ENCODE data around the gene NKAIN2. TPM values are rescaled to one million over a fixed set of nuclear protein-coding genes. Genes with fewer than 3 reads are reported as not detected.

NKAIN2 gene
- total and polyA plus RNA-seq, 9 of the 15 experiments (the other 6 are each of a cell fraction or from before 2014, with no cell fraction given) = not detected

GRCh38 chr6:124052120-124052519, 248.5 kb downstream of the NKAIN2 start:
- WGBS (ENCODE audit: insufficient coverage, low coverage, missing lambda C conversion rate) = 1% methylated on average over 5 of the region's 5 CpGs
- intact Hi-C loops (cut with micrococcal nuclease) = no loop called here
- H3K36me3 ChIP-seq (ENCODE audit: control insufficient read depth, insufficient read depth, low read length) = no peaks in the 10 kb centered on the region
- TF ChIP-seq SETDB1 (IDR thresholded peaks at IDR 0.05; ENCODE audit: low read length) (no peak), ZNF282 (CRISPR knock-in tag; IDR thresholded peaks at IDR 0.05) (no peak), MEF2A (IDR thresholded peaks at IDR 0.05; ENCODE audit: control insufficient read depth, low read depth, low read length) (no peak), ZZZ3 (IDR thresholded peaks at IDR 0.05) (no peak), SIN3B (IDR thresholded peaks at IDR 0.05; ENCODE audit: low read depth) (no peak), POLR2G (IDR thresholded peaks at IDR 0.05; ENCODE audit: low read depth, low read length) (no peak), ZBTB8A (IDR thresholded peaks at IDR 0.05; ENCODE audit: partially characterized antibody) (no peak)
- ChIA-PET CTCF (ENCODE audit: low intra/inter-chr PET ratio) (no interaction called here), POLR2A (no interaction called here)
- no peaks in the 10 kb centered on the region for H4K20me1 ChIP-seq (replicated peaks; ENCODE audit: control insufficient read depth, insufficient read depth, low read length)
- FAIRE-seq (no peak), DNase-seq (ENCODE audit: extremely low read depth in 1 of 4, low spot score in 3 of 4) (no peak), ATAC-seq (no peak)
- H3K79me2 ChIP-seq (ENCODE audit: control insufficient read depth, insufficient read depth, low read length) = no peaks in the 10 kb centered on the region
- H2AFZ ChIP-seq (ENCODE audit: low read depth, low read length) = no peak overlapping the region
- H3K9me1 ChIP-seq (ENCODE audit: control insufficient read depth, insufficient read depth, low read length) = no peaks in the 10 kb centered on the region
- in situ Hi-C loops (cut with MboI) = no loop called here
- H3K27me3 ChIP-seq (ENCODE audit: control insufficient read depth in 2 of 2, insufficient read depth in 2 of 2, low read length in 2 of 2) = no peaks in the 10 kb centered on the region
- H3K9ac ChIP-seq (ENCODE audit: insufficient read depth in 1 of 2, low read depth in 2 of 2, low read length in 2 of 2) = no peak overlapping the region
- no TSS peak for BruUV-seq (replicated peaks)
- H3K4me3 ChIP-seq = no peak overlapping the region
- H3K4me1 ChIP-seq (replicated peaks in 1 of 2; ENCODE audit: control insufficient read depth in 2 of 2, insufficient read depth in 2 of 2, low read length in 2 of 2) = no peaks in the 10 kb centered on the region
- H3K27ac ChIP-seq (ENCODE audit: extremely low read depth, low read depth, low read length) = no peak overlapping the region
- no peak overlapping the region for H3K4me2 ChIP-seq (ENCODE audit: insufficient read depth, low read length)
- peaks cover 2% of the 10 kb centered on the region; the same call in 1 of the 2 replicates for H3K9me3 ChIP-seq (replicated peaks; ENCODE audit: control insufficient read depth, insufficient read depth, low read depth, low read length)

- no peak overlapping the region for H3K4me3 ChIP-seq
- BruUV-seq (replicated peaks) = no TSS peak
- H3K27ac ChIP-seq (ENCODE audit: extremely low read depth, low read depth, low read length) = no peak overlapping the region
- H3K36me3 ChIP-seq (ENCODE audit: control insufficient read depth, insufficient read depth, low read length) = no peaks in the 10 kb centered on the region
- 0% methylated on average over 2 of the region's 2 CpGs for WGBS (ENCODE audit: insufficient coverage, low coverage, missing lambda C conversion rate)
- intact Hi-C loops (cut with micrococcal nuclease) (no loop called here), in situ Hi-C loops (cut with MboI) (no loop called here)
- H3K79me2 ChIP-seq (ENCODE audit: control insufficient read depth, insufficient read depth, low read length) = no peaks in the 10 kb centered on the region
- H3K9me1 ChIP-seq (ENCODE audit: control insufficient read depth, insufficient read depth, low read length) = no peaks in the 10 kb centered on the region
- H3K9ac ChIP-seq (ENCODE audit: insufficient read depth in 1 of 2, low read depth in 2 of 2, low read length in 2 of 2) = no peak overlapping the region
- no peak for DNase-seq (ENCODE audit: extremely low read depth in 1 of 4, low spot score in 3 of 4)
- ATAC-seq = no peak
- no peaks in the 10 kb centered on the region for H3K4me1 ChIP-seq (replicated peaks in 1 of 2; ENCODE audit: control insufficient read depth in 2 of 2, insufficient read depth in 2 of 2, low read length in 2 of 2)
- no peaks in the 10 kb centered on the region for H3K27me3 ChIP-seq (ENCODE audit: control insufficient read depth in 2 of 2, insufficient read depth in 2 of 2, low read length in 2 of 2)
- ChIA-PET POLR2A (no interaction called here), CTCF (ENCODE audit: low intra/inter-chr PET ratio) (no interaction called here)
- no peak overlapping the region for H2AFZ ChIP-seq (ENCODE audit: low read depth, low read length)
- peaks cover 2% of the 10 kb centered on the region; the same call in 1 of the 2 replicates for H3K9me3 ChIP-seq (replicated peaks; ENCODE audit: control insufficient read depth, insufficient read depth, low read depth, low read length)
- no peak overlapping the region for H3K4me2 ChIP-seq (ENCODE audit: insufficient read depth, low read length)
- no peaks in the 10 kb centered on the region for H4K20me1 ChIP-seq (replicated peaks; ENCODE audit: control insufficient read depth, insufficient read depth, low read length)
- no peak for FAIRE-seq
- TF ChIP-seq TRIM24 (IDR thresholded peaks at IDR 0.05) = no peak
- TF ChIP-seq ZNF384 (IDR thresholded peaks at IDR 0.05; ENCODE audit: low read depth, low read length) = no peak
- TF ChIP-seq TARDBP (IDR thresholded peaks at IDR 0.05) = no peak
- TF ChIP-seq USF1 (CRISPR knock-in tag; IDR thresholded peaks at IDR 0.05) = no peak
- no peak for TF ChIP-seq IRF2 (CRISPR knock-in tag; IDR thresholded peaks at IDR 0.05)
Measured at GRCh38 chr6:124053315-124053714, 249.7 kb downstream of the NKAIN2 start.
